K562 (cell line): ENCODE data around the gene PRPSAP2. TPM values are rescaled to one million over a fixed set of nuclear protein-coding genes. Genes with fewer than 3 reads are reported as not detected.

Experiments used
- polyA plus RNA-seq, 8 experiments: library from polyadenylated mRNA; depleted of rRNA in 4 of 8; stranded (reverse) in 5 of 8; unstranded in 3 of 8; fragments of >200 nt; fragmentation: Nextera tagmentation in 2 of 8; fragmentation: Illumina TruSeq in 1 of 8; extraction: Ambion mirVana in 2 of 8; extraction: Trizol in 1 of 8; gene quantifications; 2 replicates each; pipeline versions ENCODE4 v1.2.1 to v1.2.3, GENCODE V29; 2011 to 2014; ENCODE audit warnings: inconsistent platforms in 1 of 8, missing spikeins in 1 of 8
- total RNA-seq, 7 experiments: library from RNA; depleted of rRNA in 6 of 7; stranded (reverse); fragments of >200 nt in 6 of 7; fragmentation: Illumina TruSeq in 2 of 7; extraction: Trizol in 2 of 7; gene quantifications; 2 replicates each; pipeline versions ENCODE4 v1.2.1 to v1.2.3, GENCODE V29; 2011 to 2021; ENCODE audit warnings: low replicate concordance in 1 of 7
- TF ChIP-seq, protein P1 (sequence below): fragments of 450-650 bp; IDR thresholded peaks from 2 replicates; pipeline ENCODE4 v1.6.1; 2016; ENCODE audit warnings: low read depth

PRPSAP2 gene
- total and polyA plus RNA-seq, 9 of the 15 experiments (the other 6 are each of a cell fraction or from before 2014, with no cell fraction given): 15.5 to 56.7 (median 35.7) TPM

GRCh38 chr17:18856570-18856915, 1.4 kb upstream of the PRPSAP2 start (continued):
- TF ChIP-seq, protein P1, sequence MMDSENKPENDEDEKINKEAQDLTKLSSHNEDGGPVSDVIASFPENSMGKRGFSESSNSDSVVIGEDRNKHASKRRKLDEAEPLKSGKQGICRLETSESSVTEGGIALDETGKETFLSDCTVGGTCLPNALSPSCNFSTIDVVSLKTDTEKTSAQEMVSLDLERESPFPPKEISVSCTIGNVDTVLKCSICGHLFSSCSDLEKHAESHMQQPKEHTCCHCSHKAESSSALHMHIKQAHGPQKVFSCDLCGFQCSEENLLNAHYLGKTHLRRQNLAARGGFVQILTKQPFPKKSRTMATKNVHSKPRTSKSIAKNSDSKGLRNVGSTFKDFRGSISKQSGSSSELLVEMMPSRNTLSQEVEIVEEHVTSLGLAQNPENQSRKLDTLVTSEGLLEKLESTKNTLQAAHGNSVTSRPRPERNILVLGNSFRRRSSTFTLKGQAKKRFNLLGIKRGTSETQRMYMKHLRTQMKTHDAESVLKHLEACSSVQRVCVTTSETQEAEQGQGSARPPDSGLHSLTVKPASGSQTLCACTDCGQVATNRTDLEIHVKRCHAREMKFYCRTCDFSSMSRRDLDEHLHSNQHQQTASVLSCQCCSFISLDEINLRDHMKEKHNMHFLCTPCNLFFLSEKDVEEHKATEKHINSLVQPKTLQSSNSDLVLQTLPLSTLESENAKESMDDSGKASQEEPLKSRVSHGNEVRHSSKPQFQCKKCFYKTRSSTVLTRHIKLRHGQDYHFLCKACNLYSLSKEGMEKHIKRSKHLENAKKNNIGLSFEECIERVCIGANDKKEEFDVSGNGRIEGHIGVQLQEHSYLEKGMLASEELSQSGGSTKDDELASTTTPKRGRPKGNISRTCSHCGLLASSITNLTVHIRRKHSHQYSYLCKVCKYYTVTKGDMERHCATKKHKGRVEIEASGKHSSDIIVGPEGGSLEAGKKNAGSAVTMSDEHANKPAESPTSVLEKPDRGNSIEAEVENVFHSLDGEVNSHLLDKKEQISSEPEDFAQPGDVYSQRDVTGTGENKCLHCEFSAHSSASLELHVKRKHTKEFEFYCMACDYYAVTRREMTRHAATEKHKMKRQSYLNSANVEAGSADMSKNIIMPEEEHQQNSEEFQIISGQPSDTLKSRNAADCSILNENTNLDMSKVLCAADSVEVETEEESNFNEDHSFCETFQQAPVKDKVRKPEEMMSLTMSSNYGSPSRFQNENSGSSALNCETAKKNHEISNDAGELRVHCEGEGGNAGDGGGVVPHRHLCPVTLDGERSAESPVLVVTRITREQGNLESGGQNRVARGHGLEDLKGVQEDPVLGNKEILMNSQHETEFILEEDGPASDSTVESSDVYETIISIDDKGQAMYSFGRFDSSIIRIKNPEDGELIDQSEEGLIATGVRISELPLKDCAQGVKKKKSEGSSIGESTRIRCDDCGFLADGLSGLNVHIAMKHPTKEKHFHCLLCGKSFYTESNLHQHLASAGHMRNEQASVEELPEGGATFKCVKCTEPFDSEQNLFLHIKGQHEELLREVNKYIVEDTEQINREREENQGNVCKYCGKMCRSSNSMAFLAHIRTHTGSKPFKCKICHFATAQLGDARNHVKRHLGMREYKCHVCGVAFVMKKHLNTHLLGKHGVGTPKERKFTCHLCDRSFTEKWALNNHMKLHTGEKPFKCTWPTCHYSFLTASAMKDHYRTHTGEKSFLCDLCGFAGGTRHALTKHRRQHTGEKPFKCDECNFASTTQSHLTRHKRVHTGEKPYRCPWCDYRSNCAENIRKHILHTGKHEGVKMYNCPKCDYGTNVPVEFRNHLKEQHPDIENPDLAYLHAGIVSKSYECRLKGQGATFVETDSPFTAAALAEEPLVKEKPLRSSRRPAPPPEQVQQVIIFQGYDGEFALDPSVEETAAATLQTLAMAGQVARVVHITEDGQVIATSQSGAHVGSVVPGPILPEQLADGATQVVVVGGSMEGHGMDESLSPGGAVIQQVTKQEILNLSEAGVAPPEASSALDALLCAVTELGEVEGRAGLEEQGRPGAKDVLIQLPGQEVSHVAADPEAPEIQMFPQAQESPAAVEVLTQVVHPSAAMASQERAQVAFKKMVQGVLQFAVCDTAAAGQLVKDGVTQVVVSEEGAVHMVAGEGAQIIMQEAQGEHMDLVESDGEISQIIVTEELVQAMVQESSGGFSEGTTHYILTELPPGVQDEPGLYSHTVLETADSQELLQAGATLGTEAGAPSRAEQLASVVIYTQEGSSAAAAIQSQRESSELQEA: no peak
